ENCODE data around the gene CACNA2D1.

GRCh38 chr7:81960026-81960425 lies 483.6 kb downstream of the CACNA2D1 start:
- TF ChIP-seq CTCF (IDR thresholded peaks at IDR 0.05) (no peak), ZFX (IDR thresholded peaks at IDR 0.05; ENCODE audit: borderline replicate concordance) (no peak)

All from 22Rv1 (cell line).